ENCODE measurements around the gene MED9.

MED9 gene

DNA sequence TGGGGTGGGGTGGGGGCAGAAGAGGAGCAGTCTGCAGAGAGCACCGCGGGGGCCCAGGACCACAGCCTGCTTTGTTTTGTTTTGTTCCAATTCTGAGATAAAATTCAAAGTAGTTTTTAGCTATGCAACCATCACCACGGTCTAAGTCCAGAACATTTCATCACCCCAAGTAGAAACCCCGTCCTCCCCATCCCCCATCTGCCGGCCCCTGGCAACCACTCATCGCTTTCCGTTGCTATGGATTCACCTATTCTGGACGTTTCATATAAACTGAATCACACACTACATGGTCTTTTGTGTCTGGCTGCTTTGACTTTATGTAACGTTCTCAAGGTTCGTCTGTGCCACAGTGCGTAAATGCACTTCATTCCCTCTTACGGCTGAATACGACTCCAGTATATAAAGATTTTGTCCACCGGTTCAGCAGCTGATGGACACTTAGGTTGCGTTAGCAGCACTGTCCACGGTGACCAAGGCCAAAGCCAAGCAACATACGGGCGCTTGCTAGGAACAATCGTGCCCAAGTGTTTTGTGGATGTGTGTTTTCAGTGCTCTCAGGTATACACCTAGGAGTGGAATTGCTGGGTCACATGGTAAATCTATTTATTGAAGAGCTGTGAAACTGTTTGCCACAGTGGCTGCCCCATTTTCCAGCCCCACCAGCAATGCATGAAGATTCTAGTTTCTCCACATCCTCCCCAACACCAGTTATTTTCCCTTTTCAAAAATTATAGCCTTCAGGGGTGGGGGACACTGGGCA, 47.1 kb downstream of the MED9 start:
- Histone ChIP-seq H3F3A (ENCODE audit: control insufficient read depth, insufficient read depth) (no peaks in the 10 kb centered on the region), H3K27me3 (ENCODE audit: control insufficient read depth, low read length) (no peaks in the 10 kb centered on the region), H3K4me1 (ENCODE audit: control insufficient read depth, low read length) (no peaks in the 10 kb centered on the region), H3K79me2 (ENCODE audit: control insufficient read depth, low read length) (no peaks in the 10 kb centered on the region), H3K4me3 (ENCODE audit: low read length) (no peak overlapping the region), H3K9me3 (ENCODE audit: control insufficient read depth, insufficient read depth, low read length) (no peaks in the 10 kb centered on the region), H3K9me2 (replicated peaks; ENCODE audit: control insufficient read depth, low read length) (no peaks in the 10 kb centered on the region), H3K36me3 (ENCODE audit: control insufficient read depth, low read length) (no peaks in the 10 kb centered on the region), H3K4me2 (ENCODE audit: low read length) (no peak overlapping the region), H3K27ac (ENCODE audit: low read depth, low read length) (no peak overlapping the region), H4K20me1 (ENCODE audit: control insufficient read depth, insufficient read depth, low read depth, low read length) (no peaks in the 10 kb centered on the region; the same call in 1 of the 2 replicates)
- TF ChIP-seq CTCF (IDR thresholded peaks at IDR 0.05; ENCODE audit: low read depth, low read length, poor library complexity, severe bottlenecking) (no peak), EZH2phosphoT487 (IDR thresholded peaks at IDR 0.05; ENCODE audit: borderline replicate concordance, low read length) (no peak)

- no peaks in the 10 kb centered on the region for H3K27me3 ChIP-seq (ENCODE audit: control insufficient read depth, low read length)
- no peaks in the 10 kb centered on the region for H3F3A ChIP-seq (ENCODE audit: control insufficient read depth, insufficient read depth)
- H3K4me1 ChIP-seq (ENCODE audit: control insufficient read depth, low read length) = no peaks in the 10 kb centered on the region
- no peaks in the 10 kb centered on the region for H3K9me2 ChIP-seq (replicated peaks; ENCODE audit: control insufficient read depth, low read length)
- no peak for TF ChIP-seq EZH2phosphoT487 (IDR thresholded peaks at IDR 0.05; ENCODE audit: borderline replicate concordance, low read length)
- TF ChIP-seq CTCF (IDR thresholded peaks at IDR 0.05; ENCODE audit: low read depth, low read length, poor library complexity, severe bottlenecking) = no peak
- H4K20me1 ChIP-seq (ENCODE audit: control insufficient read depth, insufficient read depth, low read depth, low read length) = no peaks in the 10 kb centered on the region; the same call in 1 of the 2 replicates
- H3K4me2 ChIP-seq (ENCODE audit: low read length) = no peak overlapping the region
- H3K9me3 ChIP-seq (ENCODE audit: control insufficient read depth, insufficient read depth, low read length) = no peaks in the 10 kb centered on the region
- no peak overlapping the region for H3K27ac ChIP-seq (ENCODE audit: low read depth, low read length)
- H3K79me2 ChIP-seq (ENCODE audit: control insufficient read depth, low read length) = no peaks in the 10 kb centered on the region
- H3K36me3 ChIP-seq (ENCODE audit: control insufficient read depth, low read length) = no peaks in the 10 kb centered on the region
- no peak overlapping the region for H3K4me3 ChIP-seq (ENCODE audit: low read length)
These were observed 48.5 kb downstream of the MED9 start for GRCh38 chr17:17525311-17525710.

- H3K36me3 ChIP-seq (ENCODE audit: control insufficient read depth, low read length) = no peaks in the 10 kb centered on the region
- TF ChIP-seq CTCF (IDR thresholded peaks at IDR 0.05; ENCODE audit: low read depth, low read length, poor library complexity, severe bottlenecking) (no peak), EZH2phosphoT487 (IDR thresholded peaks at IDR 0.05; ENCODE audit: borderline replicate concordance, low read length) (no peak)
- H3K4me1 ChIP-seq (ENCODE audit: control insufficient read depth, low read length) = no peaks in the 10 kb centered on the region
- H3K4me2 ChIP-seq (ENCODE audit: low read length) = no peak overlapping the region
- no peaks in the 10 kb centered on the region for H3K9me2 ChIP-seq (replicated peaks; ENCODE audit: control insufficient read depth, low read length)
- no peaks in the 10 kb centered on the region for H3K27me3 ChIP-seq (ENCODE audit: control insufficient read depth, low read length)
- no peaks in the 10 kb centered on the region for H3K9me3 ChIP-seq (ENCODE audit: control insufficient read depth, insufficient read depth, low read length)
- H3K79me2 ChIP-seq (ENCODE audit: control insufficient read depth, low read length) = no peaks in the 10 kb centered on the region
- H3F3A ChIP-seq (ENCODE audit: control insufficient read depth, insufficient read depth) = no peaks in the 10 kb centered on the region
- H3K27ac ChIP-seq (ENCODE audit: low read depth, low read length) = no peak overlapping the region
- H3K4me3 ChIP-seq (ENCODE audit: low read length) = no peak overlapping the region
- H4K20me1 ChIP-seq (ENCODE audit: control insufficient read depth, insufficient read depth, low read depth, low read length) = no peaks in the 10 kb centered on the region; the same call in 1 of the 2 replicates
These were observed 49.2 kb downstream of the MED9 start for GRCh38 chr17:17525956-17526355.
